GM12891 (cell line): ENCODE data around the gene PTPN22.

Experiments used
- DNase-seq: peaks from one replicate; pipeline ENCODE4 v3.0.0; 2011; ENCODE audit warnings: low spot score; ENCODE audit not compliant: insufficient read length
- FAIRE-seq: peaks from 2 replicates; lab custom pipeline; 2011; peaks lifted over from hg19 to GRCh38; lab: Jason Lieb, UNC
- PAX5 ChIP-seq: IDR thresholded peaks from 2 replicates; pipeline ENCODE4 v1.6.1; 2011; ENCODE audit warnings: low read length, moderate library complexity, mild to moderate bottlenecking; ENCODE audit not compliant: insufficient read depth, severe bottlenecking
- POLR2A ChIP-seq: IDR thresholded peaks from 2 replicates; pipeline ENCODE4 v1.6.1; 2011; ENCODE audit warnings: low read depth, low read length, control low read depth
- POLR2AphosphoS5 ChIP-seq: IDR thresholded peaks from 2 replicates; pipeline ENCODE4 v1.6.1; 2011; ENCODE audit warnings: low read depth, low read length, control low read depth
- POU2F2 ChIP-seq: IDR thresholded peaks from 2 replicates; pipeline ENCODE4 v1.6.1; 2011; ENCODE audit warnings: low read depth, mild to moderate bottlenecking, control low read depth, low read length, moderate library complexity
- SPI1 ChIP-seq: IDR thresholded peaks from 2 replicates; pipeline ENCODE4 v1.6.1; 2011; ENCODE audit warnings: low read depth, low read length, control low read depth
- TAF1 ChIP-seq: IDR thresholded peaks from 2 replicates; pipeline ENCODE4 v1.6.1; 2011; ENCODE audit warnings: low read depth, low read length, control low read depth

The PTPN22 gene

GRCh38 chr1:113768916-113769600 is 102.5 kb downstream of the PTPN22 start:
- TF ChIP-seq SPI1 (peak; percentile 44; the same call in 1 of the 2 replicates), POLR2AphosphoS5 (no peak), PAX5 (no peak), POU2F2 (no peak)
- FAIRE-seq (no peak), DNase-seq (no peak)

- FAIRE-seq (peak; percentile 16), DNase-seq (no peak)
- TF ChIP-seq POU2F2 (no peak), POLR2A (no peak), POLR2AphosphoS5 (no peak), TAF1 (no peak), PAX5 (no peak), SPI1 (no peak)
These were observed 105.9 kb downstream of the PTPN22 start for GRCh38 chr1:113765306-113766230.
